Tracheal epithelial cell (primary cell): Measurements from ENCODE around the gene HOXD11. TPM values are rescaled to one million over a fixed set of nuclear protein-coding genes. Genes with fewer than 3 reads are reported as not detected.

Experiments
- total RNA-seq: library from RNA; depleted of rRNA; stranded (reverse); fragments of >200 nt; gene quantifications from 2 replicates; pipeline ENCODE4 v1.2.1, GENCODE V29; 2014

The HOXD11 gene
- 0.96 TPM in 1 of 2 replicates, not detected in the other for total RNA-seq

DNA sequence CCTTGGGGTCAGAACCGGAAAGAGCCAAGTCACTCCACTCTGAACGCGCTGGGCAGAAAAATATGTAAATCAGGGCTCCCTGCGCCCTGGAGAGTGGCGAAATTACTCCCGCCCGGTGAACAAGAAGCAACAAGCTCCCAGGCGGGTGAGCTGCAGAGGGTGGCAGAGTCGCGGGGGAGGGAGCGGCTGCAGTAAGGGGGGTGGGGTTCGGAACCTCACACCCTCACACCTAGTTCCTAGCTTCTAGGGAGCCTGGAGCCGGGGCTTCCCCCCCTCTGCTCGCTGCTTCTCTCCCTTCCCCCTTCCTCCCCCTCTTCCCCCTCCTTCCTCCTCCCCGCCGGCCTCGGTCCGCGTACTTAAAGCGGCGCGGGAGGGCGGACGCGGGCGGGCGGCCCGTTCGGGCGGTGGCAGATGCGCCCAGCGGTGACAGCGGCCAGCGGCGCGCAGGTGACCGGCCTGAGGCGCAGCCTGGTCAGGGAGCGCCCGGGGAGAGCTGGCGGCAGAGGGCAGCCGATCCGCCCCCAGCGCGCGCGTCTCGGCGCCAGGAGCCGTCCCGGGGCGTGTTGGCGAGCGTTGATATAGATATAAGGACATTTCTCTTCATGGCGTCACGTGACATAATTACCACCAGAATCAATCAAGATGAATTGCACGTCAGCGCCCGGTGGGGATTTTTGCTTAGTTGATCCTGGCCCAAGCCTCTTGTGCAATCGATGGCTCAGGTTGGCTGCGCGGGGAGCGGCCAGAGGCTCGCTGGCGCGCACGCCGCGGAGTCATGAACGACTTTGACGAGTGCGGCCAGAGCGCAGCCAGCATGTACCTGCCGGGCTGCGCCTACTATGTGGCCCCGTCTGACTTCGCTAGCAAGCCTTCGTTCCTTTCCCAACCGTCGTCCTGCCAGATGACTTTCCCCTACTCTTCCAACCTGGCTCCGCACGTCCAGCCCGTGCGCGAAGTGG lies at the start of gene HOXD11:
TSS of gene HOXD11 (plus strand) at position 700 of the 959 bp plus-strand sequence. CDS start at position 776, 76 bp downstream.

DNA sequence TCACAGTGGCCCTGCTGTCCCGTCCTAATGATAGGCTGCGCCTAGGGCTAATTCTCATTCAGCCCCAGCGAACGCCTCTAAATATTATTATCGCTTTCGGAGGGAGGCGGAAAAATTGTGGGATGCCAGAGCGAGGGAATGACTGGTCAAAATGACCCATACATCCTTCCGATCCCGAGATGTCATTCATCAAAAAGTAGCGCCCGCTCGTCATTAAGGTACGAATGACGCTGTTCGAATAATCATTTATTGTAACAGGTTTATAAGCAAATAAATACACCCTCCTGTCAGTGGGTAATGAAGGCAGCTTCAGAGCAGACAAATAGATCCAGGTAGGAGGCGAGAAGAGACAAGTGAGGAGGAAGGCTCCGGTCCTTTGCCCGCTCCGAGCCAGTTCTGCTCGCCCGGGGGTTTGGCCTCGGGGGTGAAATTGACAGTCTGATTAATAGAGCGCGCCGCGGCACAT lies 23.3 kb upstream of the HOXD11 start, which contains the start of gene EVX2:
TSS of gene EVX2 (minus strand) at position 167 of the 466 bp plus-strand sequence. CDS start 186 bp downstream, outside the sequence.

DNA sequence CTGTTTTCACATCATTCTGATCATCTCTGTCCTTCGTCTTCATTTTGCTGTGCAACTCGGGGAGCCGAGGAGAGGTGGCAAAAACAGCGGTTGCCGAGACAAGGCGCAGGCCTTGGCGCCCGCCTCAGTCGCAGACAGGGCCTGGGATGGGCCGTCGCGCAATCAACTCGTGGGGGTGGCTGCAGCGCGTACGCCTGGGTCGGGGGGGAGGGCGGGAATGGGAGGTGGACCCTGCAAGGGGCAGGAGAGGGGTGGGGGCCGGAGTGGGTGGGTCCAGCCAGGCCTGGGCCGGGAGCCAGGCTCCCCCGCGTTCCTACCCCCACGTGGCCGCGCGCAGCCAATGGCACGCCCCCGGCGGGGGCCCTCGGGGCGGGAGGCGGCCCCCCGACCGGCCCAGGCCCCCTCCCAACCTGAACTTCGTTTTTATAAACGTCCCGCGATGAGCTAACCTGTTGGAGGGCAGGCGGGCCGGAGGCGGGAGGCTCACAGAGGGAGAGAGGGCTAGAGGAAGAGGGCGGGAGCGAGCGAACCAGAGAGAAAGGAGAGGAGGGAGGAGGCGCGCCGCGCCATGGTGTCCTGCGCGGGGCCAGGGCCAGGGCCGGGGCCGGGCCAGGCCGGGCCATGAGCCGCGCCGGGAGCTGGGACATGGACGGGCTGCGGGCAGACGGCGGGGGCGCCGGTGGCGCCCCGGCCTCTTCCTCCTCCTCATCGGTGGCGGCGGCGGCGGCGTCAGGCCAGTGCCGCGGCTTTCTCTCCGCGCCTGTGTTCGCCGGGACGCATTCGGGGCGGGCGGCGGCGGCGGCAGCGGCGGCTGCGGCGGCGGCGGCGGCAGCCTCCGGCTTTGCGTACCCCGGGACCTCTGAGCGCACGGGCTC lies 14.6 kb upstream of the HOXD11 start, which contains the start of gene HOXD13:
TSS of gene HOXD13 (plus strand) at position 452 of the 875 bp plus-strand sequence. CDS start at position 622, 170 bp downstream.

DNA sequence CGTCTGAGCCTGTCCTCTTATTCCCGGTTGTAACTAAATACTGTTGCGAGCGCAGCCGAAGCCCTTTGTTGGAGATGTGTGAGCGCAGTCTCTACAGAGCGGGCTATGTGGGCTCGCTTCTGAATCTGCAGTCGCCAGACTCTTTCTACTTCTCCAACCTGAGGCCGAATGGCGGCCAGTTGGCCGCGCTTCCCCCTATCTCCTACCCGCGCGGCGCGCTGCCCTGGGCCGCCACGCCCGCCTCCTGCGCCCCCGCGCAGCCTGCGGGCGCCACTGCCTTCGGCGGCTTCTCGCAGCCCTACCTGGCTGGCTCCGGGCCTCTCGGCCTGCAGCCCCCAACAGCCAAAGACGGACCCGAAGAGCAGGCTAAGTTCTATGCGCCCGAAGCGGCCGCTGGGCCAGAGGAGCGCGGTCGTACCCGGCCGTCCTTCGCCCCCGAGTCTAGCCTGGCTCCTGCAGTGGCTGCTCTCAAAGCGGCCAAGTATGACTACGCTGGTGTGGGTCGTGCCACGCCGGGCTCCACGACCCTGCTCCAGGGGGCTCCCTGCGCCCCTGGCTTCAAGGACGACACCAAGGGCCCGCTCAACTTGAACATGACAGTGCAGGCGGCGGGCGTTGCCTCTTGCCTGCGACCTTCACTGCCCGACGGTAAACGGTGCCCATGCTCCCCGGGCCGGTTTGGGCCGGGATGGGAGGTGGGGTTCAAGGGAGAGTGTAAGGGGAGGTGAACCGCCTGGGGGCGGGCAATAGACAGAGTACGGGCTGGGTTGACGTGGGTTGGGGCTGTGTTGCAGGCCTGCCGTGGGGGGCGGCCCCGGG lies 7.1 kb upstream of the HOXD11 start, which contains the start of gene HOXD12:
TSS of gene HOXD12 (plus strand) at position 68 of the 819 bp plus-strand sequence. CDS start at position 75, 7 bp downstream.

DNA sequence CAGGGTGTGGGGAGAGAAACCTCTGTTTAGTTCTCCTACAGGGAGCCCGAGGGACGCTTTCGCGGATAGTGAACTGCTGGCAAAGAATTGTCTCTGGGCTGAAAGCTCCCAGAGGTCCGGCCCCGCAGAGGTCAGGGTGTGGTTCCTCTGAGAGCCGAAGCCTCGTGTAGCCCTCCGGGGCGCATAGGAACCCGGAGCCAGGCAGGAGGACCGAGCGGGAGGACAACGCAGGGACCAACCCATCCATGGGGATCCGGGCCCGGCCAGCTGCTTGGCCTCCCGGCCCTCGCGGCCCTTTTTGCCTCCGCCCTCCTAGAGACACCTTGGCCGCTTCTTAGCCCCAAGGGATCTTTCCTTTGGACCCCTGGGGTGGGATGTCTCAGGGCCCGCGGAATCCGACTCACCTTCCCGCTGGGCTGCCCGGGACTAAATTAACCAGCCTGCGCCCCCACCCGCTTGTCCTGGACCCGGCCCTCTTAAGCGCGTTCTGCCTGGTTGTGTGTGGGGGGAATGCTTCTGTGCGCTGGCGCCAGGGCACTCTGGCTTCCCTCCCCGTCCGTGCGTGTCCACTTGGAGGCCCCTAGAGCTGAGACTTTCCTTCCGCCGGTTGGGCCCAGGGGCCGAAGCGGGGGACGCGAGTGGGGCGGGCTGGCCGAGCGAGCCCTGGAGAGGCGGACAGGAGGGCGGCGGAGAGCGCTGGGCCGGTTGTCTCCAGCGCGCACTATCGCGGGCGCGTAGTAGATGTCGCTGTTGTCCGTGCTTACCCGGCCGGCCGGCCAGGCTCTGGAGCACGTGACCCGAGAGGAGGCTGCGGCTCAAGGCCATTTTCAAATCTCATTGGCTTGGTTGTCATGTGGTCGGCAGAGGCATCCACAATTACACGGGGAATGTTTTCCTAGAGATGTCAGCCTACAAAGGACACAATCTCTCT lies 9.1 kb downstream of the HOXD11 start, which contains the start of gene HOXD10:
TSS of gene HOXD10 (plus strand) at position 896 of the 931 bp plus-strand sequence. CDS start 56 bp downstream, outside the sequence.

DNA sequence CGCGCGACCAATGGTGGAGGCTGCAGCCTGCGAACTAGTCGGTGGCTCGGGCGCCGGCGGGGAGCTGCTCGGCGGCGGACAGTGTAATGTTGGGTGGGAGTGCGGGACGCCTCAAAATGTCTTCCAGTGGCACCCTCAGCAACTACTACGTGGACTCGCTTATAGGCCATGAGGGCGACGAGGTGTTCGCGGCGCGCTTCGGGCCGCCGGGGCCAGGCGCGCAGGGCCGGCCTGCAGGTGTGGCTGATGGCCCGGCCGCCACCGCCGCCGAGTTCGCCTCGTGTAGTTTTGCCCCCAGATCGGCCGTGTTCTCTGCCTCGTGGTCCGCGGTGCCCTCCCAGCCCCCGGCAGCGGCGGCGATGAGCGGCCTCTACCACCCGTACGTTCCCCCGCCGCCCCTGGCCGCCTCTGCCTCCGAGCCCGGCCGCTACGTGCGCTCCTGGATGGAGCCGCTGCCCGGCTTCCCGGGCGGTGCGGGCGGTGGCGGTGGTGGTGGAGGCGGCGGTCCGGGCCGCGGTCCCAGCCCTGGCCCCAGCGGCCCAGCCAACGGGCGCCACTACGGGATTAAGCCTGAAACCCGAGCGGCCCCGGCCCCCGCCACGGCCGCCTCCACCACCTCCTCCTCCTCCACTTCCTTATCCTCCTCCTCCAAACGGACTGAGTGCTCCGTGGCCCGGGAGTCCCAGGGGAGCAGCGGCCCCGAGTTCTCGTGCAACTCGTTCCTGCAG lies 15.8 kb downstream of the HOXD11 start, which contains the start of gene HOXD9:
TSS of gene HOXD9 (plus strand) at position 37 of the 728 bp plus-strand sequence. CDS start at position 87, 50 bp downstream.

DNA sequence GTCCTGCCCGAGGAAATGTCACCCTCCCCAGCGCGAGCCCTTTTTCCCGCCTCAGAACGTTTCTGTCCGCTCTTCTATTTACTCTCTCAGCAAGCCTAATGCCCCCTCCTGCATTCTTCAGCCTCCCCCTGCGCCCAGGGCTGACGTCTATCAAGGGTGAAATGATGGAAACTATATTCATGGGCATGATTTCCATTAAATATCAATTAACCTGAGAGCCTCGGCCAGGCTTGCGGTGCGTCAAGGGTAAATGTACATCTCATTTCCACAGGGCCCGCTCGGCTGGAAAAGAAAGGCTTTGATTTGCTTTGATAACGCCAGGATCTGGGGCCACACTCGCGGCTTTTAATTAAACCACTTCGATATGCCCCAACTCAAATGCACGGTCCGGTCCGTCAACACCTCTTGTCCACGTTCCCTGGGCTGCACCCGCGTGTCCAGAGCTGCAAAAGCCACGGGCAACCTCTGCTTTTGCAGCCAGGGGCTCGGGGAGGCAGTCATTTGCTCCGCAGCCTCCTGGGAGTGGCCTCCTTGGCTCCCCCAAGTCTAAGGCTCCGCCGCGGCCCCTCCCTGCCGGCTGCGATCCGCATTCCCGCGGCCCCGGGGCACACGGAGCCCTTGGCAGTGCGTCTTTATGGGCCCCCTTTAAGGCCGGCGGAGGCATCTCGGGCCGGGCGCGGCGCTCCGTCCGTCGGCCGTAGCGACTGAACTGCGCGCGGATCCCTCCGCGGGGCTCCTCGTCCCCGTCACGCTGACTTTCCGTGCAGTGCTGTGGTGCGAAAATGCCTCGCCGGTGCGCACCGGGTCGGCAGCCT lies 22.1 kb downstream of the HOXD11 start, which contains the start of gene HOXD8:
TSS of gene HOXD8 (plus strand) at position 724 of the 815 bp plus-strand sequence. CDS start 662 bp downstream, outside the sequence.

DNA sequence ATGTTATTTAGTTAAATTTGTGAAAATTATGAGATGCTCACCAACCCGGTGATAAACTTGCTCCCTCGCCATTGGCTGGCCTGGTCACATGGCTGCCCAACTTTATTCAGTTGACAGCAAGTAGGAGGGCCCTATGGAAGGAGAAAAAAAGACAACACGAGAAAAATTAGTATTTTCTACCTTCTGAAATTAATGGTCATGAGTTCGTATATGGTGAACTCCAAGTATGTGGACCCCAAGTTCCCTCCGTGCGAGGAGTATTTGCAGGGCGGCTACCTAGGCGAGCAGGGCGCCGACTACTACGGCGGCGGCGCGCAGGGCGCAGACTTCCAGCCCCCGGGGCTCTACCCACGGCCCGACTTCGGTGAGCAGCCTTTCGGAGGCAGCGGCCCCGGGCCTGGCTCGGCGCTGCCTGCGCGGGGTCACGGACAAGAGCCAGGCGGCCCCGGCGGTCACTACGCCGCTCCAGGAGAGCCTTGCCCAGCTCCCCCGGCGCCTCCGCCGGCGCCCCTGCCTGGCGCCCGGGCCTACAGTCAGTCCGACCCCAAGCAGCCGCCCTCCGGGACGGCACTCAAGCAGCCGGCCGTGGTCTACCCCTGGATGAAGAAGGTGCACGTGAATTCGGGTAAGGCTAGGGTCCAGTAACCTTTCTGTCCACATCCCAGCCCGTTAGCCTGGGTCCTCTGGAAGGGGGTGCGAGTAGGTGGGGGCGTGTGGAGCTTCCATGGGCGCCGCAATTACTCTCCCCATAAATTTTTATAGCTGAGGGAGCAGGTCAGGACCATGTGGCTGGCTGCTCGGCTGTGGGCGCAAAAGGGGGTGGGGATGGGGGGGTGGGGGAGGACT lies 44.6 kb downstream of the HOXD11 start, which contains the start of gene HOXD4:
TSS of gene HOXD4 (plus strand) at position 109 of the 846 bp plus-strand sequence. CDS start at position 193, 84 bp downstream.

DNA sequence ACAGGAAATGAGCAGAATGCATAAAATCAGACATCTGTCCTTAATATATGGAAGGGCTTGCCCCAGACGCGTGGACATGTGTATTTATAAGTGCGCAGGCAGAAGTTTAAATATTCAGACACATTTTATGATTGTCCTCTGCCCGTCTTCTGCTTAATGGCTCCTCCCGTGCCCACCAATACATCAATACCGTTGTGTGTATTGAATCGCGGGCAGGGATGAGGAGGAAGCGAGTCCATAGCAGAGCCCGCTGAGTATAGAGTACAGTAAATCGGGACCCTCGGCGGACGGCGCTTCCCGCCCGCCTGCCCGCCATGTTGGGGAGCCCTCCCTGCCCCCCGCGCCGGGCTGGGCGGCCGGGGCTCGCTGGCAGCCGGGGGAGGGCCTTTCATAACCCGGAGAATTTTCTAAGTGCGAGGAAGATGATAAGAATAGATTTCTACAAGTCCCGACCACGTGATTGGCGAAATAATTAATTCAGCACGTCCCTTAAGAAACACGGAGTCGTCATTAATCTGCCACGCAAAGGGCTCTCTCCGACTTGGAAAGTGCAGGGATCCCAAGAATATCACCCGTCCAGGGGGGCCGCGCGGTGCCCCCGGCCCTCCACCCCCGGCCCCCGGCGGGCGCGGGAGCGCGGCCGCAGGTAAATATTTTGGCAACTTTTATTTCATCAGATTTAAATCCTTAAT lies 49.9 kb downstream of the HOXD11 start, which contains the start of gene HOXD3:
TSS of gene HOXD3 (plus strand) at position 501 of the 692 bp plus-strand sequence. CDS start 11,808 bp downstream, outside the sequence.

Other genes with a start within 250 kb of the HOXD11 start
- gene LNPK, start 105.0 kb upstream of the HOXD11 start, total RNA-seq: 30.7 and 33.3 TPM in 2 replicates
- not detected in 2 replicates for gene EVX2, start 23.3 kb upstream of the HOXD11 start, total RNA-seq
- not detected in 2 replicates for gene HOXD13, start 14.6 kb upstream of the HOXD11 start, total RNA-seq
- gene HOXD12, start 7.5 kb upstream of the HOXD11 start, total RNA-seq: not detected in 2 replicates
- 0.48 TPM in 1 of 2 replicates, not detected in the other for gene HOXD10, start 9.5 kb downstream of the HOXD11 start, total RNA-seq
- gene HOXD9, start 15.4 kb downstream of the HOXD11 start, total RNA-seq: 0.72 TPM in 1 of 2 replicates, not detected in the other
- 0.21 and 1.7 TPM in 2 replicates for gene HOXD8, start 22.4 kb downstream of the HOXD11 start, total RNA-seq
- gene HOXD4, start 44.3 kb downstream of the HOXD11 start, total RNA-seq: 1.2 TPM in 1 of 2 replicates, not detected in the other
- 0.72 TPM in 1 of 2 replicates, not detected in the other for gene HOXD3, start 50.0 kb downstream of the HOXD11 start, total RNA-seq
- gene HOXD1, start 81.4 kb downstream of the HOXD11 start, total RNA-seq: 0.21 and 1.7 TPM in 2 replicates
- gene MTX2, start 162.2 kb downstream of the HOXD11 start, total RNA-seq: 27.1 and 29.2 TPM in 2 replicates